ENCODE results near the gene RAF1. TPM values are rescaled to one million over a fixed set of nuclear protein-coding genes. Genes with fewer than 3 reads are reported as not detected.
A peak's percentile ranks its signal among the peaks of the same experiment; 100 is the strongest.

Gene RAF1
- total and polyA plus RNA-seq, 9 of the 15 experiments (the other 6 are each of a cell fraction or from before 2014, with no cell fraction given): 28.0 to 183 (median 85.6) TPM

GRCh38 chr3:12656850-12657249, 7.1 kb downstream of the RAF1 start (continued):
- TF ChIP-seq PKNOX1 (IDR thresholded peaks at IDR 0.05) (0 out of 2 replicates have a peak, but pooled peaks have one; percentile 20), CBFA2T3 (IDR thresholded peaks at IDR 0.05) (peak; percentile 26; the same call in 1 of the 2 replicates), IRF2 (CRISPR knock-in tag; IDR thresholded peaks at IDR 0.05) (no peak), IRF1 (CRISPR knock-in tag; IDR thresholded peaks at IDR 0.05; ENCODE audit: borderline replicate concordance) (no peak), NR2F6 (CRISPR knock-in tag; IDR thresholded peaks at IDR 0.05) (no peak), SOX6 (IDR thresholded peaks at IDR 0.05) (peak; percentile 9; the same call in 1 of the 2 replicates), SMARCA4 (IDR thresholded peaks at IDR 0.05) (peak; percentile 58; the same call in 1 of the 2 replicates), CXXC5 (CRISPR knock-in tag; IDR thresholded peaks at IDR 0.05) (0 out of 2 replicates have a peak, but pooled peaks have one; percentile 5), SNAPC5 (CRISPR knock-in tag; IDR thresholded peaks at IDR 0.05) (no peak), ZNF263 (CRISPR knock-in tag; IDR thresholded peaks at IDR 0.05; ENCODE audit: borderline replicate concordance) (no peak), ZNF384 (IDR thresholded peaks at IDR 0.05; ENCODE audit: low read depth, low read length) (peak; percentile 87), CHAMP1 (IDR thresholded peaks at IDR 0.05) (no peak), DLX4 (CRISPR knock-in tag; IDR thresholded peaks at IDR 0.05) (no peak)

Measured in K562 (cell line).